Measurements from ENCODE around the gene KRTAP10-9.
A peak's percentile ranks its signal among the peaks of the same experiment; 100 is the strongest.
"Not testable (repeated sequence)": the region's sequence is repeated elsewhere in the genome, so short reads cannot be mapped to it uniquely, and the experiment has no call there.

KRTAP10-9 gene

GRCh38 chr21:44589586-44590305 is 37.1 kb upstream of the KRTAP10-9 start:
- peaks cover 38% of the 10 kb centered on the region for H3K27me3 Mint-ChIP-seq (ENCODE audit: low read depth)
- H3K4me3 Mint-ChIP-seq = no peak overlapping the region
- no peaks in the 10 kb centered on the region for H3K36me3 Mint-ChIP-seq (ENCODE audit: low read depth)
- H3K4me1 Mint-ChIP-seq = peaks cover 11% of the 10 kb centered on the region
- TF ChIP-seq CTCF (IDR thresholded peaks at IDR 0.05; ENCODE audit: unreplicated experiment in 3 of 3) = no peak
- peaks cover 15% of the 10 kb centered on the region for H3K9me3 Mint-ChIP-seq
- no peak overlapping the region for H3K27ac Mint-ChIP-seq

DNA sequence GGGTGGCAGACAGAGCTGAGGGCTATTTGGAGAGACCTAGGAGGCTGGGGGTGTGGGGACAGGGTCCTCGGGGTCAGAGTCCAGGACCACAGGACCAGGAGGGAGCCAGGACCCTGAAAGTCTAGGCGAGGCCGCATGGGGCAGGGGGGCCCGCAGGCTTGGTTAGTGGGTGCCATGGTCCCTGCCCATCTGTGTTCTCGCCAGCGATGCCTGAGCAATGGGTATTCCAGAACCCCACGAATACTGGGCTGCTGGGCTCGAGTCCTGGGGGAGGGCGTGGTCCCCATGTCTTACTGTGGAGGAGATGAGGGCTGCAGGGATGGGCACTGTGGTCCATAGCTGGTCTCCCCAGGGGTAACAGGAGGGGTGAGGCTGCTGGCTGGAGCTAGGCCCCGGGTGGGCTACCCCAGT is 36.6 kb upstream of the KRTAP10-9 start:
- H3K4me1 Mint-ChIP-seq = peaks cover 11% of the 10 kb centered on the region
- H3K27me3 Mint-ChIP-seq (ENCODE audit: low read depth) = peaks cover 36% of the 10 kb centered on the region
- peaks cover 13% of the 10 kb centered on the region for H3K9me3 Mint-ChIP-seq
- H3K36me3 Mint-ChIP-seq (ENCODE audit: low read depth) = no peaks in the 10 kb centered on the region
- H3K27ac Mint-ChIP-seq = no peak overlapping the region
- no peak for TF ChIP-seq CTCF (IDR thresholded peaks at IDR 0.05; ENCODE audit: unreplicated experiment in 3 of 3)
- H3K4me3 Mint-ChIP-seq = no peak overlapping the region

GRCh38 chr21:44590897-44591800 is 35.7 kb upstream of the KRTAP10-9 start:
- H3K9me3 Mint-ChIP-seq = peaks cover 11% of the 10 kb centered on the region
- peaks cover 33% of the 10 kb centered on the region for H3K27me3 Mint-ChIP-seq (ENCODE audit: low read depth)
- H3K4me1 Mint-ChIP-seq = peaks cover 11% of the 10 kb centered on the region
- not testable (repeated sequence) for H3K36me3 Mint-ChIP-seq (ENCODE audit: low read depth); H3K4me3 Mint-ChIP-seq; H3K27ac Mint-ChIP-seq

DNA sequence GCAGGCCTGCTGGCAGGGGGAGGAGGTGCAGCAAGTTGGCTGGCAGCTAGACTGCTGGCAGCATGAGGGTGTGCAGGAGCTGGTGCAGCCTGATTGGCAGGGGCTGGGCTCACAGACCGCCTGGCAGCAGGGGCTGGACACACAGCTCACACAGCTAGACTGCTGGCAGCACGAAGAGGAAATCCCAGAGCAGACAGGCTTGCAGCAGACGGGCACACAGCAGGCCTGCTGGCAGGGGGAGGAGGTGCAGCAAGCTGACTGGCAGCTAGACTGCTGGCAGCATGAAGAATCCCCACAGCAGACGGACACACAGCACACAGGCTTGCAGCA is 35.1 kb upstream of the KRTAP10-9 start:
- not testable (repeated sequence) for H3K9me3 Mint-ChIP-seq; H3K36me3 Mint-ChIP-seq (ENCODE audit: low read depth); H3K4me3 Mint-ChIP-seq; H3K27ac Mint-ChIP-seq
- H3K27me3 Mint-ChIP-seq (ENCODE audit: low read depth) = peaks cover 30% of the 10 kb centered on the region
- H3K4me1 Mint-ChIP-seq = peaks cover 11% of the 10 kb centered on the region

GRCh38 chr21:44592446-44593311 is 34.2 kb upstream of the KRTAP10-9 start, which contains the start of gene KRTAP10-6:
Gene KRTAP10-6 (minus strand): TSS chr21:44592505. CDS start chr21:44592484, 21 bp downstream.
- peak within 1 kb of the TSS in 1 of 3 experiments; percentile 21 for H3K4me3 Mint-ChIP-seq
- H3K27ac Mint-ChIP-seq = no peak within 1 kb of the TSS
- H3K4me1 Mint-ChIP-seq = peaks cover 11% of the 10 kb centered on the region
- TF ChIP-seq CTCF (IDR thresholded peaks at IDR 0.05; ENCODE audit: unreplicated experiment in 3 of 3) = no peak
- no peaks in the 10 kb centered on the region for H3K9me3 Mint-ChIP-seq
- peaks cover 21% of the 10 kb centered on the region for H3K27me3 Mint-ChIP-seq (ENCODE audit: low read depth)
- no peaks in the 10 kb centered on the region for H3K36me3 Mint-ChIP-seq (ENCODE audit: low read depth)

- peaks cover 4% of the 10 kb centered on the region for H3K9me3 Mint-ChIP-seq
- peak overlapping the region in 1 of 3 experiments; percentile 21 for H3K4me3 Mint-ChIP-seq
- no peak overlapping the region for H3K27ac Mint-ChIP-seq
These were observed 33.1 kb upstream of the KRTAP10-9 start for GRCh38 chr21:44593598-44594405.

More at GRCh38 chr21:44593598-44594405, 33.1 kb upstream of the KRTAP10-9 start:
- peaks cover 17% of the 10 kb centered on the region for H3K27me3 Mint-ChIP-seq (ENCODE audit: low read depth)
- TF ChIP-seq CTCF (IDR thresholded peaks at IDR 0.05; ENCODE audit: unreplicated experiment in 3 of 3) = no peak
- H3K36me3 Mint-ChIP-seq (ENCODE audit: low read depth) = no peaks in the 10 kb centered on the region
- peaks cover 11% of the 10 kb centered on the region for H3K4me1 Mint-ChIP-seq
